HG02884 (cell line): ENCODE measurements around the gene KBTBD8.

Experiments used
- ATAC-seq: cut with Tn5 transposase; IDR thresholded peaks from one replicate; pipeline ENCODE4 v1.9.1; 2021; ENCODE audit warnings: mild to moderate bottlenecking, moderate library complexity; ENCODE audit not compliant: unreplicated experiment

KBTBD8 gene

DNA sequence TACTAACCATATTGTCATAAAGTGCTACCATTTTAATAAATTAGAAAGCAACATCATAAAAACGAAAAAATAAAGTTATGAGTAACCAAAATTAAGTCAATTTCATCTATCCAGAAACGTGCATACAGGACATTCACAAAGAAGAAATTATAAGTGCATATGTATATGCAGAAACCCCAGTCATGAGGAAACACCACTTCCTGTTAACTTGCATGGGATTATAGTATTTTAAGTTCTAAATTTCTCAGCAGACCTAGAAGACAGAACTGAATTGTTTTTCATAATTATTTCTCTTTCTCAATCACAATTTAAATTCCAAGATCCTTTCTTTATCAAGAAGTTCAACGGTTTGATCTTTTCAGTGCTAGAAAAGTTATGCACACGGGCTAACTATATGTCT is 1.4 kb upstream of the KBTBD8 start:
- ATAC-seq = no peak

DNA sequence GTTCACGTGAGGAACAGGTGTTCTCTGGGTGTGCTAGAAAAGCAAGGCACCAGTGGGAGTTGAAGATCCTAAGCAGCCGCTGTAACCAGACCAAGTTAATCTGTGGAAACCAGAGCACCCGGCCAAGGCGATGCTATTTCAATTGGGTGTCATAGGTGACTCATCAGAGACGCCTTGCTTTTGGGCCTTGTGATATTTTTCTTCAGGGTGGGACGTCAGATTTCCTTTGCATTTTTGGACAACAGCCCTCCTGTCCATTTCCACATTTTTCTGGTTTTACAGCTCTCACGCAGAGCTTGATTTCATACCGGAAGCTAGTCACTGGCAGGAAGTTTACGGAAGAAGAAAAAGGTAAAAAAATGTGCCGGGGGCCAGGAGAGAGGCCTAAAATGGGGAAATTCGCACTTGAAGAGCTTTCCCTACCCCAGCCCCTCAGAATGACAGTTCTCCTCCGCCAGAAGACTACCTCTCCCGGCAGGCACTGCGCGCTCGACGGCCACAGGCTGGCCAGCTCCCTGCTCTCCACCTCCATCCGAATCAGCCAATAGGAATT is 471 bp upstream of the KBTBD8 start:
- peak; percentile 84 for ATAC-seq

DNA sequence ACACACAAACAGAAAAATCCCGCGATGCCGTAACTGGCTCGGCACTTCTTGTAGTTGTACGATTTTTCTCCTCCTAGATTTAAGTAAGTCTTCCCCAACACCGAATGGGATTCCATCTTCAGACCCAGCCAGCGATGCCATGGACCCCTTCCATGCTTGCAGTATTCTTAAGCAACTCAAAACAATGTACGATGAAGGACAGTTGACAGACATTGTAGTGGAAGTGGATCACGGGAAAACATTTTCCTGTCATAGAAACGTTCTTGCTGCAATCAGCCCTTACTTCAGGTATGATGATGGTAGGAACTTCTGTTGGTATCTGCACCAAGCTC is 763 bp downstream of the KBTBD8 start:
- ATAC-seq = no peak

DNA sequence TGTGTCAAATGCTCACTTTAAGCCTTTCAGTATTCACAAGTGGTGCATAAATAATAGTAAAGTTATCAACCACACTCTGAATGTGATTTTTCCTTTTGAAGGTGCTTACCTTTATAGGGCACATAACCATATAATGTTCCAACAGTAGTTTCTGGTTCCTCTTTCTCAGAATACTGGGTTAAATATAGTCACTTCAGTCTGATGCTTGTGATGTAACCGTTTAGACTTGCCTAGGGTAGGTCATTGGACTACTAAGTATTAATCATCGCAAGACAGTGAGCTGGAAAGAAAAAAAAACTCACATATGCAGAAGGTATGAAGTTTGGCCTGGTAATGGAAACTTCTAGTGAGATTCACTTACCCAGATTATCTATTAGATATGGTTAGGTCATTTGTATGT is 1.9 kb downstream of the KBTBD8 start:
- ATAC-seq = peak; percentile 45

DNA sequence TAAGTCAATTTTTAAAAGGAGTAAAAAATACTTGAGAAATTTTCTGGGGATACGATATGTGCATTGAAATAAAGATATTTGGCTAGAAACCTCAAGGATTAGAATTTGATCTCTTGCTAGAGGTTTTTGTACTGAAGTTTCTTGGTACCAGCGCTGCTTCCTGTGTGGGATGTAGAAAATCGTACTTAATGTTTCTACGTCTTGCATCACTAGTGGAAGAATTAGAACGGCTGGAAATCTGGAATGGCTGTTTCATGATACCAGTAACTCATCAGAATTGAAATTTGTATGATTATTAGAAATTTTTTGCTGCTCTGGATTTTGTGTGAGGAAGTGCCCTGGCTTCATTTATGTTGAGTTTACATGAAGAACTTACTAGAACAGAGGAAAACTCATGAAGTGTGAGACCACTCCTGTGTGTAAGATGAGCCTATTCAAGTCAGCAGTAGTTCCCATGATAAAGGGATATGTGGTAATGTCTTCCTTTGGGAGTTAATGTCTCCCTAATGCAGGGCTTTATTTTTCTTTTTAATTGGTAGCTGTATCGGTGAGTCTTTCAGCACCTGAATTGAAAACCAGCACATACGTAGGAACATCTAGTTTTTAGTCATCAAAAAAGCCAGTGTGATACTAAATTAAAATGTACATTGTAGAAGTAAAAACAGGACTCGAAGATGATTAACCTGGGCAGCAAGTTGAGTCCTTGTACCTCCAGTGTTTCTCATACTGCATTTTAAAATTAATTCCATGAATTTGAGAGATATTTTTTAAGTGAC is 3.2 kb downstream of the KBTBD8 start:
- ATAC-seq = no peak

DNA sequence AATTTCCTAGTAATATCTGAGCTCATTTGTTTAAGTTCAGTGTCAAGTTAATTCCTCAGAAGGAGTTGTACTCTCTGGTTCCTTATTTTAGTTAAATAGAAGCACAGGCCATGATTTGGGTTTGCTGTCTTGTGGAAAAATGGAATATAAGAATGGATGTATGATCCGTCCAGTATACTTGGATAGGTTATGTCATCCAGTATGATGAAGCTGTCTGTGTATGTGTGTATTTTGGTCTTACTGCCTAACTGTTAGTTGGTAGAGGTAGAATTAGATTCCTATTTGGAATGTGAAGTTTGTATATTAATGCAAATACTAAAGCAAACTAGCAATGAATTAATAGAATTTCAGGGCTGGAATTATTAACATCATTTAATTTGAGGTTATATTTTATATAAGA is 7.9 kb downstream of the KBTBD8 start:
- no peak for ATAC-seq

DNA sequence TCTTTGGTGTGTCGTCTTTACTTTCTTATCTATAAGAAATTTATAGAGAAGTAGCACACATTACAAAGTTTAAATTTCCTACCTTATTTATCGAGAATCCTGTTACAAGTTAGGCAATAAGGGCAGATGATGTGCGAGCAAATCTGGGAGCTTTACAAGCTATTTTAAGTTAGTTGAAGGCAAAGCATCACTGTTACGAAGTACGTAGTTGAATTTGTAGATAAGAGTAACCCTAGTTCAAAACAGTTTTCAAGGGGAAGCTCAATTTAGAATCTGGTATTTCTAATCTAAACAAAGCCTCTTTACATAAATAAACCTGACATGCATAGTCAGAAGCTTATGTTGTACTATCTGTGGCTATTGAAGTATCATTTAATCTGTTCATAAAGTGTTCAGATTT is 8.4 kb downstream of the KBTBD8 start:
- no peak for ATAC-seq

DNA sequence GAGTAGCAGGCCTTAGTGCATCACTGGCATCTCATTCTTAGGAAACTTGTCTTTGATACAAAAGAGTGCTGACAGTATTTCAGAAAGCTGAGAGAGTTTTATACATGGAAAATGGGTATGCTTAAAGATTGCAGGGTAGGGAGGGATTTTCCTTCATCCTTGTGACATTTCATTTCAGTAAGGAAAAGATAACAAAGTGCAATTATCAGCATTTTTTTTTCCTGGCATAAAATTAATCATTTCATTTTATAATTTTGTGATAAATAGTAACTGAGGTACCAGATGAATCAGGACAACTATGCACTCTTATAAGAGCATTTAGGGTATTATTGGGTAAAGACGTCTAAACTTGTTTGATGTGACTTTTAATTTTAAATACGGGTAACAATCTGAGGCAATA is 10.3 kb downstream of the KBTBD8 start:
- ATAC-seq = no peak

DNA sequence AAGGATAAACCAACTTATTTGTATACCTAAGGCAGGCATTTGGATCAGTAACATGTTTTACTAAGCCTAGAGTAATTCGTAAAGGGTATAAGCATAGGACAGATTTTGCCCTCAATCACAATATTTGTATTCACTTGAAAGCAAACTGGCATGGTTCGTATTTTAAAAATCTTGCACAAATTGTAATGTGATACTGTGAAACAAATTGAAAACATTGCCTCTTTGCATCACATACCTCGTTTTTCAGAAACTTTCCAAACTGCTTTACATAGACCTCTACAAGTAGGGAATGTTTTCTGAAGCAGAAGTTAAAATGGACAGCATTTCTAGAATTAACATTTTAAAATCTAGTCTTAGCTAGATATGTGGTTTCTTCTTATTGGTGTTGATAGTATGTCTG is 11.6 kb downstream of the KBTBD8 start:
- ATAC-seq = no peak

DNA sequence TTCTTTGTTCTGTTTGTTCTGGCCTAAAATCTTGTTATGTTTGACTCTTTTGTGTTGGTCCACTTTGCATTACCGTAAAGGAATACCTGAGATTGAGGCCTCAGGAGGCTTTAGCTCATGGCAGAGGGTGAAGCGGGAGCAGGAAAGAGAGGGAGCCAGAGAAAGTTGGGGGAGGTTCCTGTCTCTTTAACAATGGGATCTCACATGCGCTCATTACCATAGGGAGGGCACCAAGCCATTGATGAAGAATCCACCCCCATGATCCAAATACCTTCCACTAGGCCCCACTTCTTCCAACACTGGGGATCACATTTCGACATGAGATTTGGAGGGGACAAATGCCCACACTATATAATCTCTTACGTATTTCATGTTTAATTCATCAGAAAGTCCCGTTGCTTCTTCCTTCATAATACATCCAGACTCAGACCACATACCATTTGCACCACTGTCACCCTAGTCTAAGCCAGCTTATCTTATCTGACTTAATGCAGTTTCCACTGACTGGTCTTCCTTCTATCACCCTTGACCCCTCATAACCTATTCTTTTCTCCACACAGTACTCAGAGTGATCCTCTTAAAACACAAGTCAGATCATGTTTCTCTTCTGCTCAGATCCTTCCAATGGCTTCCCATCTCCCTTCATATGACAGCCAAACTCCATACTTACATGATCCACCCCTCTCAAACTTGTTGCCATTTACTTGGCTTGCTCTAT is 13.5 kb downstream of the KBTBD8 start:
- no peak for ATAC-seq

DNA sequence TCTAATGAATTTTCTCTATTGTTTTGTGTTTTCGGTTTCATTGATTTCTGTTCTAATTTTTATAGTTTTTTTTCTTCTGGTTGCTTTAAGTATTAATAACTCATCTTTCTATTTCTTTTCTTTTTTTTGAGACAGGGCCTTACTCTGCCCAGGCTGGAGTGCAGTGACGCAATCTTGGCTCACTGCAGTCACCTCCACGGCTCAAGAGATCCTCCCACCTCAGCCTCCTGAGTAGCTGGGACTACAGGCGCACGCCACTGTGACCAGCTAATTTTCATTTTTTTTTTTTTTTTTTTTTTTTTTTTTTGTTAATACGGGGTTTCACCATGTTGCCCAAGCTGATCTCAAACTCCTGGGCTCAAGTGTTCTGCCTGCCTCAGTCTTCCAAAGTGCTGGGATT is 14.5 kb downstream of the KBTBD8 start:
- ATAC-seq = no peak

DNA sequence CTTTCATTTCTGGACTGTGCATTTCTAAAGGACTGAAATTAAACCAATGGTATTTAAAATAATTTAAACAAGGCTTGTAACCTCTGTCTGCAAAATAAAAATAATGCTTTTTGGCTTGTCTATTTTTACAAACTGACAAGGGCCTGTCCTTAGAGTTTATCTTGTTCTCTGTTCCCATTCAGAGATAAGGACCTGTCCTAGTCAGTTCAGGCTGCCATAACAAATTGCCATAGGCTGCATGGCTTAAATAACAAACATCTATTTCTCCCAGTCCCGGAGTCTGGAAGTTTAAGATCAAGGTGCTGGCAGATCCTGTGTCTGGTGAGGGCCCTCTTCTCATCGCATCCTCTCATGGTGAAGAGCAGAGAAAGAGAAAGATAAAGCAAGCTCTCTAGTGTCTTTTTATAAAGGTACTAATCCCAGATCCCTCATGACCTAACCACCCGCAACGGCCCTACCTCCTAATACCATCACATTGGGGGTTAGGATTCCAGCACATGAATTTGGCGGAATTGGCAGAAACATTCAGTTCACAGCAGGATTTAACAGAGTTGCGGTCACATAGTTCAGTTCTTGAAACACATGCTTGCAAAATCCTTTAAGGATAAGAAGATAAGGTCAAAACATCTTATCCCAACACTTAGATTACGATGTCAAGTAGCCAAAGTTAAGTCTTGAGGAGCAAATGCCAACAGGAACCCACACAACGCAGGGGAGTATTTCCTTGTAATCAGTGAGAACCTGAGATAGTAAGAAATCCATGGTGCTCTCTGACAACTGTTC is 17.8 kb downstream of the KBTBD8 start:
- ATAC-seq = no peak

DNA sequence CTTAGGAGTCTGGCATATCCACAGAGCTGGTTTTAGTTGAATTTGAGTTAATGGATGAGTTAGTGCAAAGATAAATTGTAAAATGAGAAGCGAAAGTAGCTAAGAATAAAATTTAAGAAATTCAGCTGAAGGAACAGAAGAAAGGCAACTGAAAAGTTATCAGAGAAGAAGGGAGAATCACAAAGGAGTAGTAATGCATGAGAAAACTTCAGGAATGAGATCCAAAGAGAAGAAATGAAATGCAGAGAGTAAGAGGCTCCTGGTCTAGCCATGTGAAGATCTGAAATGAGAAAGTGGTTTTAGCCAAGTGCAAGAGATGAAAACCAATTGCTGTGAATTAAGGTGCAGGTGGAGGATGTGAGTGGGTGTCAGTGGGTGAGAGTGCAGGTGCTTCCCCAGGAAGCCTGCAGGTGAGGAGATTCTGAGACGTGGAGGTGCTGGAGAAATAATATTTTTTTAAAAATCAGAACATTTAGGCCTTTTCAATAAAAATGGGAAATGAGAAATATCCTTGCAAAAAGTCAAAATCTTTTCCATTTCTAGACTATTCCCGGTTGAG is 18.5 kb downstream of the KBTBD8 start:
- ATAC-seq = peak; percentile 60

DNA sequence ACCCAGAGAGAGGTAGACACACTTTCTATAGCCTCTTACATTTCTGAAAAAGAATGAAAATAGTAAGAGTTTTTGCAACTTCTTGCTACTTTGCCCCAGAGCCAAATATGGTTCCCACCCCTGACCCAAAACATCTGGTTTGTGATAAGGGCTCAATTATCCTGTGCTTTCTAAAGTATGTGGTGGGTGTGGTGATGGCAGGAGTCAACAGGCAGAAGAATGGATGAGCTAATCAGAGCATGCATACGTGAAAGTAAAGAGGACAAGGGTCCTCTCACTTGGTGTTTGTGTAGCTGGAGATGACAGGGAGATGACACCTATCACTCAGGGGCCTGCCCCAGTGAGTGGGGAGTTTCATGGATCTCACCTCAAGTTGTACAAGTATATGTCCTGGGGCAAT is 19.1 kb downstream of the KBTBD8 start:
- peak; percentile 26 for ATAC-seq

DNA sequence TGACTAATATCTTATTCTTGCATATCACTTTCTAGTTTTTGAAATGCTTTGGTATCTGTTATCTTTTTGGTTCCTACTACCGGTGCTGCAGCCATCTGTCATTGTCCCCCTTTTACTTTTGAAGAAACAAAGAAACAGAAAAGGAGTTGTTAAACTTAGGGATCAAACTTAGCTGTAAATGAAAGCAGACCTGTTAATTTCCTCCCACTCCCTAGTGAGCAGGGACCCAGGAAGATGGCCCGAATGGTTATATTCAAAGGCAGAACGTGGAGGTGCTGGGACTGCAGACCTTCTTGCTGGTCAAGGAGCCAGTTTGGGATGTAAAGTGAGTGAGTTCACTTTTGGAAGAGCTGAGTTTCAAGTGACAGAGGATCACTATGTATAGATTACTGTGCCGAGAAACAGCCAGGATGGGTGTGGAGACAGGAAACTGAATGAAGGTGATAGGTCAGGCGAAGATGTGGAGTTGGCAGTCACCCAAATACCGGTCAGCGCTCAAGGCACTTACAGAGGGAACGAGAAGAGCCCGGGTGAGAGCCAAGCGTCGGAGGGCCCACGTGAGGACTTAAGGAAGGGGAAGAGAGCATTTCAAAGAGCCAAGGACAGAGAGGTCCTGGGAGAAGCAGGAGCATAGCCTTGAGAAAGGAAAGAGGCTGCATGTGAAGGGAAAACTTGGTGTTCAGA is 20.1 kb downstream of the KBTBD8 start:
- no peak for ATAC-seq

DNA sequence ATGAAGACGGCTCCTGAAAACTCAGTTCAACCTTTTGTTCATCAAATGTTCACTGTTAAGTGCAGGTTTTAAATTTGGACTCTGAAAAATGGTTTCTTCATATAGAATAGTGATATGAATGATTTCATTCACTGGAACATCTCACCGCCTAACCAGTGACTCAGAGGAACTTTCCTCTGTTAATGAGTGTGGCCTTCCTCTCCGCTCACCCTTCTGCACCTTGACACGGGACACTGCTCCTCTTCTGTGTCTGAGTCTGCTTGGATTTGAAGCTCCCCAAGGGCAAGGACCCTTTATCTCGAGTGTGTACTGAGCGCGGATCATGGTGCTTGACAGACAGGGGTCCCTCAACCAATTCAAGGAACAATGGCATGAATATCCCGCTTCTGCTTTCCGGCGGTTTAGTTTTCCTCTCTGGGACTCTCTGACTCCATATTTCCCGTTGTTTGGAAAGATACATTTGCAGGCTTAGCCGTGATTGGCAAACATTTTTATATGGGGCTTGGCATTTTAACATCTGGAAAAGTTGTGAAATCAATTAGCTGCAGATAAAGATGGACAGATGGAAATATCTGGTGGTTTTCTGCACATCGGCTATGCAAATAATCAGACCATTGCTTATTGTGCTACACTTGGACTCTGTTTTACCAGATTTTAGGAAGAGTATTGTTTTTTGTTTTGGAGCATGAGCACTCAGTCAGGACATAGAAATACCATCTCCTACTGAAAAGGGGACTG is 20.9 kb downstream of the KBTBD8 start:
- peak; percentile 45 for ATAC-seq

DNA sequence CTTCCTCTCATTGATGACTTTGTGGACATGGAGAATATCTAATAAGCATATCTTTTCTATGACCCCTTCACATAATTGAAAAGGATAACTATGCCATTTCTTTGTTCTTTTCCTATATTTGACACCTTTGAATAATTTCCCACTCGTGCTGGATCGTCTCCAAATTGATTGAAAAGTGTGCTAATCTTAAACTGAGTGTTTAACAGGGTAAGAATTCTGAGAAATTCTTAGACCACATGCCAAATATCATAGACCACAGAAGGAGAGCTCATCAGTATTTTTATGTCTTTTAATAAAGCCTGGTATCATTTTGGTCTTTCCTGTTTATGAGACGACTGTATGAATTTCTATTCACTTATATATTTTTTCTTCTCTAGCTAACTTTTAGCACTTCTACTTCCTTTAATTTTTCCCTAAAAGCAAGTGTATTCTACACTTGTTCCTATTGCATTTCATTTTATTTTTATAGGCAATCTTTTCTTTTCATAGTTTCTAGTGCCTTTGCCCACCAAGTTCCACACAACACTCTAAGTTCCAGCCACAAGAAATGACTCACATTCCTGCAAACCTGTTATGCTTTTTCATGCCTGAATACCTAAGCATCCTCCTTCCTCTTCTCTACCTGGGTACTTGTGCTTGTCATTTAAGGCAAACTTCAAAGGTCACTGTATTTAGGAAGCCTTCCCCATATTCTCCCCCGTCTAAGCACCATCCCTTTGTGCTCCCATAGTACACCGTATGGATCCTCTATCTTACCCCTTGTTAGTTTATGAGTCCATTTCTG is 30.1 kb downstream of the KBTBD8 start:
- no peak for ATAC-seq

DNA sequence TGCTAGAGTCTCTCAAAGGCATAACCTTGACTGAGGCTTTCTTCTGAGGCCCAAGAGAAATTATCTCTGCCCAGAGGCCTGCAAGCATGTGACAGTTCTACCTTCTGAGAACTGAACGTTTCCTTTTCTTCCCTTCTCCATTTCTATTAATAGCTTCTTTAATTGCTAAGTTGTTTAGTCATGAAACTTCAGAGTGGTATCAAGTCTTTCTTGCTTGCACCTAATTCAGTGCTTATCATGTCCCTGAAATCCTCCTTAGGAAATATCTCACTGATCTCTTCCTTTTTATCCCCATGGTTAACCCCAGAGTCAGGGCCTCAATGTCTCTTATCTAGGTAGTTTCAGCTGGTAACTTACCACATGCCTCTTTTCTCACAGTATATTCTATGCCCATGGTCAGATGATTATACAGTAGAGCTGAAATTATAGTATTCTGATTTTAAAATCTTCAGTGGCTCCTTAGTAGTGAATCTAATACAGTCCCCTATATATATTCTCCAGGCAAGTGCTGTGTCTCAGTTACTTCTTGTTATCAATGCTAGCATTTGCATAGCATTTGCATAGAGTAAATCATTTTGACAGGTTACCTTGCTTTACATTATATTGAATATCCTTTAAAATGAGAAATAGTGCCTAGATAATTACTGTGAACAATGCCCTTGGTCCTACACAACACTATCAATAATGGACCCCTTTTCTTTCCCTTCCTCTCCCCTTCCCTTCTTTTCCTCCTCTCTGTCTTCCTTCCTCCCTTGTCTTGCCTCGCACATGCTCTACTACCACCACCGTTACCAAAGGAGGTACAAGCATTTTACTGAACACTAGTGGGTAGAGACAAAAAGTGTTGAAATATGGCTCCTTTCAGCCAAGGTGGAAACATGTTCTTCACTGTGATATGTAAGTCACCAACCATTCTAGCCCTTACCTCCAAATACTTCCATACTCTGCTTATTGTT is 33.0 kb downstream of the KBTBD8 start:
- ATAC-seq = peak; percentile 75
